GM12878 (cell line): ENCODE measurements around the gene MGMT. TPM values are rescaled to one million over a fixed set of nuclear protein-coding genes. Genes with fewer than 3 reads are reported as not detected.

ENCODE experiments used
- ATAC-seq: fragments of 200-7000 bp; cut with Tn5 transposase; 3 replicates; pipeline ENCODE4 v1.9.1; 2020; ENCODE audit warnings: mild to moderate bottlenecking, moderate library complexity
- BruUV-seq: library from RNA; stranded (reverse); fragments of 400-500 nt; replicated peaks from 2 replicates; lab custom pipeline; 2021; lab: Mats Ljungman, UMichigan
- CTCF ChIA-PET: fragments of 300-600 bp; sonication (Branson Sonifier 250); formaldehyde crosslinking; extraction: SDS; loops from one replicate; lab custom pipeline; 2021; ENCODE audit warnings: inconsistent platforms; lab: Yijun Ruan, JAX
- POLR2A ChIA-PET: fragments of 350-600 bp; formaldehyde crosslinking; extraction: SDS; loops from one replicate; lab custom pipeline; 2021; ENCODE audit warnings: inconsistent platforms; lab: Charles Lee
- RAD21 ChIA-PET: fragments of 300-600 bp; sonication (Branson Sonifier 250); formaldehyde crosslinking; loops from one replicate; lab custom pipeline; 2023; ENCODE audit warnings: antibody characterized with exemption; ENCODE audit not compliant: unreplicated experiment; lab: Charles Lee
- SMC1A ChIA-PET: fragments of 300-600 bp; sonication (Branson Sonifier 250); formaldehyde crosslinking; loops from one replicate; lab custom pipeline; 2023; ENCODE audit not compliant: unreplicated experiment, uncharacterized antibody; lab: Charles Lee
- DNase-seq: peaks from one replicate; pipeline ENCODE4 v3.0.0-alpha.2; 2011; ENCODE audit warnings: low read depth, low spot score
- FAIRE-seq: peaks from 3 replicates; lab custom pipeline; 2011; peaks lifted over from hg19 to GRCh38; lab: Jason Lieb, UNC
- H2AFZ ChIP-seq: 2 replicates; pipeline ENCODE4 v1.6.0; 2011; ENCODE audit warnings: low read depth, low read length, control low read depth; ENCODE audit not compliant: control insufficient read depth
- H3K27ac ChIP-seq: 2 replicates; pipeline ENCODE4 v1.5.1; 2011; ENCODE audit warnings: control low read depth; ENCODE audit not compliant: control insufficient read depth, insufficient read depth
- H3K27me3 ChIP-seq, 2 experiments: replicated peaks in 1 of 2; 2 replicates each; pipeline versions ENCODE4 v1.6.0 to v1.6.1; 2011; ENCODE audit warnings: low read length in 1 of 2; ENCODE audit not compliant: control insufficient read depth in 2 of 2, insufficient read depth in 2 of 2
- H3K36me3 ChIP-seq, 2 experiments: 2 replicates each; pipeline ENCODE4 v1.5.1; 2011; ENCODE audit warnings: low read length in 1 of 2; ENCODE audit not compliant: control insufficient read depth in 2 of 2, insufficient read depth in 2 of 2
- H3K4me1 ChIP-seq: 2 replicates; pipeline ENCODE4 v1.6.1; 2011; ENCODE audit warnings: mild to moderate bottlenecking, low read length, moderate library complexity, mixed read lengths; ENCODE audit not compliant: control insufficient read depth, insufficient read depth
- H3K4me2 ChIP-seq: 2 replicates; pipeline ENCODE4 v1.6.0; 2011; ENCODE audit warnings: control low read depth; ENCODE audit not compliant: control insufficient read depth, insufficient read depth
- H3K4me3 ChIP-seq: fragments of 200-600 bp; sonication (generic); 2 replicates; pipeline ENCODE4 v1.5.1; 2016
- H3K79me2 ChIP-seq: 2 replicates; pipeline ENCODE4 v1.6.0; 2011; ENCODE audit warnings: low read length; ENCODE audit not compliant: control insufficient read depth, insufficient read depth
- H3K9ac ChIP-seq: 2 replicates; pipeline ENCODE4 v1.8.0; 2011; ENCODE audit warnings: low read length, control low read depth, mixed read lengths; ENCODE audit not compliant: control insufficient read depth, insufficient read depth
- H3K9me3 ChIP-seq: replicated peaks from 3 replicates; pipeline ENCODE4 v1.5.1; 2011; ENCODE audit warnings: mild to moderate bottlenecking, low read length; ENCODE audit not compliant: control insufficient read depth, insufficient read depth
- H4K20me1 ChIP-seq: 2 replicates; pipeline ENCODE4 v1.6.0; 2011; ENCODE audit not compliant: control insufficient read depth, insufficient read depth
- BCL3 ChIP-seq: IDR thresholded peaks from 2 replicates; pipeline ENCODE4 v1.6.1; 2011; ENCODE audit warnings: borderline replicate concordance, low read depth, mild to moderate bottlenecking, moderate library complexity, low read length; ENCODE audit not compliant: insufficient read depth, poor library complexity, severe bottlenecking
- CREB1 ChIP-seq: IDR thresholded peaks from 2 replicates; pipeline ENCODE4 v1.6.1; 2012; ENCODE audit warnings: low read depth, mild to moderate bottlenecking, inconsistent platforms
- ESRRA ChIP-seq: IDR thresholded peaks from 2 replicates; pipeline ENCODE4 v1.6.1; 2012; ENCODE audit warnings: mild to moderate bottlenecking, low read length, improper control_type of control experiment
- FOXK2 ChIP-seq: fragments of 450-650 bp; IDR thresholded peaks from 2 replicates; pipeline ENCODE4 v1.6.1; 2017; ENCODE audit warnings: mild to moderate bottlenecking, moderate library complexity
- HCFC1 ChIP-seq: fragments of 150-350 bp; IDR thresholded peaks from 2 replicates; pipeline ENCODE4 v1.6.1; 2014; ENCODE audit warnings: low read length
- MEF2A ChIP-seq: IDR thresholded peaks from 2 replicates; pipeline ENCODE4 v1.6.1; 2011; ENCODE audit warnings: low read depth, mild to moderate bottlenecking, low read length, moderate library complexity; ENCODE audit not compliant: insufficient read depth
- MXI1 ChIP-seq: fragments of 150-350 bp; IDR thresholded peaks from 2 replicates; pipeline ENCODE4 v1.6.1; 2011; ENCODE audit warnings: low read depth, mild to moderate bottlenecking, inconsistent platforms, low read length, improper control_type of control experiment
- NFYA ChIP-seq: IDR thresholded peaks from 2 replicates; pipeline ENCODE4 v1.6.1; 2011; ENCODE audit warnings: low read depth, mild to moderate bottlenecking, low read length, improper control_type of control experiment, borderline replicate concordance
- NFYB ChIP-seq: IDR thresholded peaks from 2 replicates; pipeline ENCODE4 v1.6.1; 2011; ENCODE audit warnings: low read depth, mild to moderate bottlenecking, low read length, improper control_type of control experiment, moderate library complexity; ENCODE audit not compliant: insufficient read depth
- NR2C2 ChIP-seq: IDR thresholded peaks from 2 replicates; pipeline ENCODE4 v1.6.1; 2011; ENCODE audit warnings: borderline replicate concordance, low read depth; ENCODE audit not compliant: control insufficient read depth, insufficient read length
- POLR2A ChIP-seq: IDR thresholded peaks from 2 replicates; pipeline ENCODE4 v1.6.1; 2011; ENCODE audit warnings: low read depth, mild to moderate bottlenecking, low read length
- STAT3 ChIP-seq: IDR thresholded peaks from 2 replicates; pipeline ENCODE4 v1.6.1; 2011; ENCODE audit warnings: low read depth, low read length, improper control_type of control experiment
- SUZ12 ChIP-seq: fragments of 200-600 bp; sonication (generic); IDR thresholded peaks from one replicate; pipeline ENCODE4 v1.6.1; 2018; ENCODE audit warnings: antibody characterized with exemption, mild to moderate bottlenecking; ENCODE audit not compliant: unreplicated experiment
- ZNF384 ChIP-seq: IDR thresholded peaks from 2 replicates; pipeline ENCODE4 v1.6.1; 2012; ENCODE audit warnings: low read depth, mild to moderate bottlenecking, low read length, improper control_type of control experiment, borderline replicate concordance
- WGBS: methylation state at CpG from one replicate; pipeline ENCODE4 v1.1.6; 2016; ENCODE audit warnings: low lambda C conversion rate; ENCODE audit not compliant: insufficient replicate concordance, insufficient coverage; ENCODE audit errors: missing lambda C conversion rate; 5-methylcytosine and 5-hydroxymethylcytosine counted together
- in situ Hi-C: fragments of 300-500 bp; cut with MboI; formaldehyde crosslinking; loops from 9 replicates; pipeline ENCODE4 v1.14.3; 2018; ENCODE audit warnings: mixed read lengths
- intact Hi-C: fragments of 100-400 bp; cut with micrococcal nuclease; formaldehyde crosslinking; loops from one replicate; pipeline ENCODE4 v1.14.2; 2022; ENCODE audit not compliant: unreplicated experiment
- polyA plus RNA-seq, 11 experiments: library from polyadenylated mRNA; depleted of rRNA in 4 of 11; unstranded in 6 of 11; stranded (reverse) in 5 of 11; fragments of >200 nt; fragmentation: Nextera tagmentation in 4 of 11; fragmentation: Illumina TruSeq in 1 of 11; extraction: Ambion mirVana in 4 of 11; extraction: Trizol in 1 of 11; gene quantifications; 1 replicate in 1 of 11; 2 replicates in 10 of 11; pipeline versions ENCODE4 v1.2.1 to v1.2.3, GENCODE V29; 2011 to 2016; ENCODE audit warnings: inconsistent platforms in 2 of 11, missing spikeins in 2 of 11, low read depth in 1 of 11
- total RNA-seq, 4 experiments: library from RNA; depleted of rRNA in 3 of 4; stranded (reverse); fragments of >200 nt in 3 of 4; fragmentation: Illumina TruSeq in 1 of 4; extraction: Trizol in 1 of 4; gene quantifications; 2 replicates each; pipeline versions ENCODE4 v1.2.1 to v1.2.3, GENCODE V29; 2013 to 2021
- TF ChIP-seq, protein P1 (sequence below): fragments of 450-650 bp; IDR thresholded peaks from 2 replicates; pipeline ENCODE4 v1.6.1; 2017; ENCODE audit warnings: mild to moderate bottlenecking, moderate library complexity

Gene MGMT
- total and polyA plus RNA-seq, 10 of the 15 experiments (the other 5 are each of a cell fraction or from before 2014, with no cell fraction given): 0.16 to 24.2 (median 13.3) TPM

DNA sequence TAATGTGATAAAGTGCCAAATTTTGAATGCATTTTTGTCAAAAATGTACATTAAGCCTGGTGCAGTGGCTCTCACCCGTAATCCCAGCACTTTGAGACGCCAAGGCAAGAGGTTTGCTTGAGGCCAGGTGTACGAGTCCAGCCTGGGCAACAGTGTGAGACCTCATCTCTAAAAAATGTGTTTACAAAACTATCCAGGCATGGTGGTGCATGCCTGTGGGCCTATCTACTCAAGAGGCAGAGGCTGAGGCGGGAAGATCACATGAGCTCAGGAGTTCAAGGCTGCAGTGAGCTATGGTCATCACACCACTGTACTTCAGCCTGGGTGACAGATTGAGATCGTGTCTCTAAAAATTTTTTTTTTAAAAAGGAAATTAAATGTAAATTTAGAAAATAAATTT lies 18.5 kb upstream of the MGMT start:
- 22% methylated on average over 5 of the region's 5 CpGs for WGBS
- Histone ChIP-seq H3K4me2 (no peak overlapping the region), H3K9me3 (no peaks in the 10 kb centered on the region; the same call in 2 of the 3 replicates), H2AFZ (no peak overlapping the region), H3K4me3 (no peak overlapping the region), H4K20me1 (no peaks in the 10 kb centered on the region), H3K27ac (no peak overlapping the region), H3K36me3 (no peaks in the 10 kb centered on the region), H3K79me2 (no peaks in the 10 kb centered on the region), H3K4me1 (no peaks in the 10 kb centered on the region), H3K27me3 (no peaks in the 10 kb centered on the region), H3K9ac (no peak overlapping the region)
- ChIA-PET SMC1A (no interaction called here), CTCF (no interaction called here), RAD21 (no interaction called here), POLR2A (no interaction called here)
- no TSS peak for BruUV-seq
- FAIRE-seq (no peak), ATAC-seq (no peak), DNase-seq (no peak)
- in situ Hi-C loops (no loop called here), intact Hi-C loops (no loop called here)
- TF ChIP-seq NFYB: no peak
- TF ChIP-seq MXI1: no peak
- no peak for TF ChIP-seq FOXK2
- no peak for TF ChIP-seq NFYA
- TF ChIP-seq ESRRA: no peak
- no peak for TF ChIP-seq SUZ12
- TF ChIP-seq POLR2A: no peak
- TF ChIP-seq CREB1: no peak
- TF ChIP-seq HCFC1: no peak

DNA sequence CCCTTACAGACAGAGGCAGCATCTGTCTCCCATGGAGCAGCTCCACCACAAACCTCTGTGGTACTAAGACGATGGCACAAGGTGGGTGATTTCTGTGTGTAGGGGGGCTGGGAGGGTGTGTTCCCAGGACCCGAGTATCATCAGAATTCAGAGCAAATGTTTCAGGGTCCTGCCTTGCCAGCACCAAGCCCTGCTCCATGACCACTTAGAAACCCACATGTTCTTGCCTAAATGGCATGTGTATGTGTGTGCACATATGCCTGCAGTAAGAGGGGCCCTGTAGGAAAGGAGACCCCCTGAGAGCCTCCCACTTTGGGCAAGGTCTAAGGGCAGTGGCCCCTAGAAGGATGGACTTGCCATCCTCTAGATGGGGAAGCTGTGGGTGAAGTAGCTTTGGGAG lies 17.1 kb upstream of the MGMT start:
- no TSS peak for BruUV-seq
- no peak overlapping the region for H3K27ac ChIP-seq
- H2AFZ ChIP-seq: no peak overlapping the region
- POLR2A ChIA-PET: no interaction called here
- in situ Hi-C loops (no loop called here), intact Hi-C loops (no loop called here)
- no peak for ATAC-seq
- H3K4me3 ChIP-seq: no peak overlapping the region
- DNase-seq: no peak
- H3K9me3 ChIP-seq: no peaks in the 10 kb centered on the region; the same call in 2 of the 3 replicates
- CTCF ChIA-PET: no interaction called here
- RAD21 ChIA-PET: no interaction called here
- H3K9ac ChIP-seq: no peak overlapping the region
- H3K36me3 ChIP-seq: no peaks in the 10 kb centered on the region
- H4K20me1 ChIP-seq: no peaks in the 10 kb centered on the region
- no peaks in the 10 kb centered on the region for H3K27me3 ChIP-seq
- no peaks in the 10 kb centered on the region for H3K79me2 ChIP-seq
- SMC1A ChIA-PET: no interaction called here
- H3K4me1 ChIP-seq: no peaks in the 10 kb centered on the region
- 0% methylated on average over 2 of the region's 2 CpGs for WGBS
- H3K4me2 ChIP-seq: no peak overlapping the region
- no peak for FAIRE-seq
- TF ChIP-seq STAT3 (no peak), BCL3 (no peak), ZNF384 (no peak), NR2C2 (no peak), MEF2A (no peak)
- TF ChIP-seq, protein P1, sequence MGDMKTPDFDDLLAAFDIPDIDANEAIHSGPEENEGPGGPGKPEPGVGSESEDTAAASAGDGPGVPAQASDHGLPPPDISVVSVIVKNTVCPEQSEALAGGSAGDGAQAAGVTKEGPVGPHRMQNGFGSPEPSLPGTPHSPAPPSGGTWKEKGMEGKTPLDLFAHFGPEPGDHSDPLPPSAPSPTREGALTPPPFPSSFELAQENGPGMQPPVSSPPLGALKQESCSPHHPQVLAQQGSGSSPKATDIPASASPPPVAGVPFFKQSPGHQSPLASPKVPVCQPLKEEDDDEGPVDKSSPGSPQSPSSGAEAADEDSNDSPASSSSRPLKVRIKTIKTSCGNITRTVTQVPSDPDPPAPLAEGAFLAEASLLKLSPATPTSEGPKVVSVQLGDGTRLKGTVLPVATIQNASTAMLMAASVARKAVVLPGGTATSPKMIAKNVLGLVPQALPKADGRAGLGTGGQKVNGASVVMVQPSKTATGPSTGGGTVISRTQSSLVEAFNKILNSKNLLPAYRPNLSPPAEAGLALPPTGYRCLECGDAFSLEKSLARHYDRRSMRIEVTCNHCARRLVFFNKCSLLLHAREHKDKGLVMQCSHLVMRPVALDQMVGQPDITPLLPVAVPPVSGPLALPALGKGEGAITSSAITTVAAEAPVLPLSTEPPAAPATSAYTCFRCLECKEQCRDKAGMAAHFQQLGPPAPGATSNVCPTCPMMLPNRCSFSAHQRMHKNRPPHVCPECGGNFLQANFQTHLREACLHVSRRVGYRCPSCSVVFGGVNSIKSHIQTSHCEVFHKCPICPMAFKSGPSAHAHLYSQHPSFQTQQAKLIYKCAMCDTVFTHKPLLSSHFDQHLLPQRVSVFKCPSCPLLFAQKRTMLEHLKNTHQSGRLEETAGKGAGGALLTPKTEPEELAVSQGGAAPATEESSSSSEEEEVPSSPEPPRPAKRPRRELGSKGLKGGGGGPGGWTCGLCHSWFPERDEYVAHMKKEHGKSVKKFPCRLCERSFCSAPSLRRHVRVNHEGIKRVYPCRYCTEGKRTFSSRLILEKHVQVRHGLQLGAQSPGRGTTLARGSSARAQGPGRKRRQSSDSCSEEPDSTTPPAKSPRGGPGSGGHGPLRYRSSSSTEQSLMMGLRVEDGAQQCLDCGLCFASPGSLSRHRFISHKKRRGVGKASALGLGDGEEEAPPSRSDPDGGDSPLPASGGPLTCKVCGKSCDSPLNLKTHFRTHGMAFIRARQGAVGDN: no peak
